Lung microvascular endothelial cell (primary cell): Measurements from ENCODE around the gene NTRK3. TPM values are rescaled to one million over a fixed set of nuclear protein-coding genes. Genes with fewer than 3 reads are reported as not detected.
A peak's percentile ranks its signal among the peaks of the same experiment; 100 is the strongest.

Experiments used
- DNase-seq, 2 donors: peaks; one replicate each; pipeline versions ENCODE4 v3.0.0 to v3.0.0-alpha.2; 2010; ENCODE audit warnings: low read depth in 2 of 2
- total RNA-seq: library from RNA; depleted of rRNA; stranded (reverse); fragments of >200 nt; gene quantifications from 2 replicates; pipeline ENCODE4 v1.2.1, GENCODE V29; 2014

The NTRK3 gene
- total RNA-seq, 1 donor from 2014 or later: not detected

DNA sequence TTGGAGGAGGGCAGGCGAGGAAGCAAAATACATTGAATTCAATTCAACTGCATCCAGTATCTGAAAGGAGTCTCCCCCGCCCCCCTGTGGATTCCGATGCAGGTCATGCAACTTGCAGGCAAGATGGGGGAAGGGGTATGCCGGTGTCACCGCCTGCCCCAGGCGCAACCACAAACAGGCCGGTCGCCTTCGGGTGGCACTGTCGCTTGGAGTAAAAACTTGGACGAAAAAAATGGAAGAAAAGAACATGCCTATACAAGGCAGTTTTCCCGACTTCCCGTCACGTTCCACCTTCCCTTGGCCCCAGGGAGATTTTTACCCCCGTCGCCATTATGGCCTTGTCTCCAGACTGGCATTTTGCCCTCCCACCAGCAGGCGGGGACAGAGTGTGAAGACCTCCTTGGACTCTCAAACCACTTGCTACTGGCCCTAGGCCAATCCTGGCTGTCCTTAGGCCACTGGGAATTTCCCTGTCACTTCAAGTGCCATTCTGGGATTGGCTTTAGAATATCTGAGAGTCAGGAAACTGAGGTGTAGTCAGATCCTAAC lies 1.6 kb upstream of the NTRK3 start:
- DNase-seq: no peak

DNA sequence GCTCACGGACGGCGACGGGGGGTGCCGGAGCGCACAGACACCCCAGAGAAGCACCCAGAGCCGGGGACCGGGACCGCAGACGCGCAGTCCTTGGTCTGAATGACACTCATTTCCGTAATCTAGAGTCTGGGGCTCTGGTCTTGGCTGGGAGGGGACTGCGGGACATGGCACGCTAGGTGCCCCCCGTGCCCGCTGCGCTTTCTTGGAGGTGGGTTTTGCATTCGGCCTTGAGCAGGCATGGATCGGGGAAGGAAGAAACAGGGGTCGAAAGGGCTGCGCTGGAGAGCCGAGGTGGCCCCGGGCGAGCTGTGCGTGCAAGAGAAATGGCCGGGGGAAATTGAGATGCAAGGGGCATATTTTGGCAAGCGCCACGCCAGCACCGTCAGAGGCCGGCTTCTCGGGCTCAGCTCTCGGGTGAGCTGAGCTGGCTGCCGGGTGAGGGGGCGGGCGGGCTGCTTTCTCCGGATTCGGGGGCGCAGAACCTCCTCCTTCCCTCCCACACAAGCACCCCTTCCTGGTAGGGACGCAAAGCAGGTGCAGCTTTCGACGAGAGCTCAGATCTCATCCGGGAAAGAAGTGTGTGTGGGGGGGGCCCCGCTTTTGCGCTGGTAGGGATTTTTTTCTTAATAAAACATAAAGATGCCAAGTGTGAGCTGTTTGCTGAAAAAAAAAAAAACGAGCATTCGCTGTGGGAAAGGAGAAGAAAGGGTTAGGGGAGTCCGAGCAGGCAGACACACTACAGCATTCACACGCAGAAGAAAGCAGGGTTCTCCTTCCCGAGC lies 963 bp upstream of the NTRK3 start:
- DNase-seq: no peak

DNA sequence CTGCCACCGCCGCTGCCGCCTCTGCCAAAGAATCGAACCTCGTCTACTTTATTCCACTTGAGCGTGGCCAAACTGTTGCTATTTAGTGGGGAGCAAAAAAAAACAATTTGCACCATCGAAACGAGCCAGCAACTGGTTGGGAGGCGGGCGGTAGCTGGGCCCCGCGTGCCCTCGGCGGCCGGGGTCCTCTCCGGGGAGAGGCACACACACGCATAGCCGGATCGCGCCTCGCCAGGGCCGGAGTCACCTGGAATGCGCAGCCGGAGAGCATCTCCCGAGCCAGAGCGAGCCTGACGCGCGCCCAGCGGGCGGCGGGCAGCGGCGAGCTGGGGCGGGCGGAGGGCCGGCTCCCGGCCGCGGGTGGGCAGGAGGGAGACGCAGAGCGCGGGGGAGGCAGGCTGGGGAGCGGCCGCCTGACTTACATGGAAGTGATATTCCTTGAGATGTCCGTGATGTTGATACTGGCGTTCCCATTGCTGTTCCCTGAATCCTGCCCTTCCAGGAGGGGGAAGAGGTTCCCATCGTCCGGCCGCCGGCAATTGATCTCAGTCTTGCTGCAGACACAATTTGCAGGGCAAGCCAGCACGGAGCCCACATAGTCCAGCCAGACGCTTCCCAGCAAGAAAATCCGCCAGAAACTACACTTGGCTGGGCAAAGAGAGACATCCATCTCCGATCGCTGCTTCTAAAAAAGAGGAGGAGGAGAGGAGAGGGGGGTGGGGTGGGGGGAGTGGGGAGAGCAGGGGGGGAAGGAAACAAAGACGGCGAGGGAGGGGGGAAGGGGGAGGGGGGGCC lies 858 bp downstream of the NTRK3 start:
- DNase-seq: peak; percentile 10 to 52

DNA sequence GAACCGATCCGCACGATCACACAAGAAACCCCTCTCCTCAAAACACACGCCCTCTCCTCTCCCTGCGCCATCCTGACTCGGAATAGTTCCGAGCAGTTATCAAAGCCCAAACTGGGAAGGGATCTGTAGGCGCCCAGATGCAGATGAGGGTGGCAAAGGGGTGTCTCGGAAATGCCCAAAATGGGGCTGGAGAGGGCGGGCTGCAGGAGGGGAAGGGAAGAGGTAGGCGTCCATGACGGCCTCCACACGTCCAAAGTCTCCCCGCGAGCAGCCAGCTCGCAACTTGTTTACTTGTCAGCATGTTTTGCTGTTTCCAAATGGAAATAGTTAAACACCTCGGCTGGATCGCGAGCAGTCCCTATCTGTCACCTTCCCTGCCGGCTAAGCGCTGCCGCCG lies 1.5 kb downstream of the NTRK3 start:
- no peak for DNase-seq

DNA sequence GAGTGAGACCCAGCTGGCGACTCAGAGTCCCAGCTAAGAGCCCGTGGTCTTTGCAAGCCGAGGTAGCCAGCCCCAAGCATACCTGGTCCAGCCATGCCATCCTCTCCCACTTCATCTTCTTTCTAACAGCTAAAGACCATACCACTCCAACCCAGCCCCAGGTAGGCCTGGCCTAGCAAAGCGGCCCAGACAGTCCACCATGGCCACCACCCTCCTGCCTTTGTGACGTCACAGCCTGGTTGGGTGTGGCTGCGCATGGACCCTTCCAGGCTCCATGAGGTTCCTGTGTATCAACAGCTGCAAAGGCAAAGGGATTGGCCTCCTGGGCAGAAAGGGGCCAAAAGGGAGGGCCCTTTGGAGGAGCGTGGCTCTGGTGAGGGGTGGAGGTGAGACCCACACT lies 4.1 kb downstream of the NTRK3 start:
- DNase-seq: no peak

DNA sequence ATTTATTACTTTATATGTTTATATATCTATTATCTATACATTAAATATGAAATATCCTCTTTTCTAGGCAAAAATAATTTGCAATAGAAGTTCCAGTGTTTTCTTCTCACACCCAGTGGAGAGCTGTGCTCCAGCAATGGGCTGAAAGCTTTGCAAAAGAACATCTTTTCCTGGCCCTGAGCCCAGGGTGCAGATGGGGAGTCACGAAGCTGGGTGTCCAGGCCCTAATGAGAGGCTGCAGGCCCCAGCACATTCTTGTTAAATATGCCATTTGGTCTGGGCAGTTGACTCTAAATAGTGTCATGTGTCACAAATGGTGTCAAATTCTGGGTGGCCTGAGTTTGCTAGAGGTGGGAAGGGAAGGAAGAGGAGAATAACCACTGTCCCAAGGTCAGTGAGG lies 5.7 kb downstream of the NTRK3 start:
- no peak for DNase-seq

DNA sequence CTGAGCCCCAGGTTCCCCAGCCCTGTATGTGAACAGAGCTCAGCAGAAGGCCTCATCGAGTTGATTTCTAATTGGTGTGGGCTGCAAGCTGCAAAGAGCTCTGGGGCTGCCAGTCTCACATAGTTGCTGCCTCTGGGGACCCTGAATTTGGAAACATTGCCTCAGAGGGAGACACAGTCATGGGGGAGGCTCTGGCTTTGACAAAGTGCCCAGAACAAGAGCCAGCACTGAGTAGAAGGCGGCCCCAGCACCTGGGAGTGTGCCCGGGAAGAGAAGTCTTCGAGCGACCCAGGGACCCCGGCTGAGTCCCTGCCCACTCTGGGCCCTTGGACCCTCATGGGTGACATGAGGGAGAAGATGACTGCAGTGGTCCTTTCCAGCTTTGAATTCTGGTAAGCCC lies 7.3 kb downstream of the NTRK3 start:
- DNase-seq: no peak

DNA sequence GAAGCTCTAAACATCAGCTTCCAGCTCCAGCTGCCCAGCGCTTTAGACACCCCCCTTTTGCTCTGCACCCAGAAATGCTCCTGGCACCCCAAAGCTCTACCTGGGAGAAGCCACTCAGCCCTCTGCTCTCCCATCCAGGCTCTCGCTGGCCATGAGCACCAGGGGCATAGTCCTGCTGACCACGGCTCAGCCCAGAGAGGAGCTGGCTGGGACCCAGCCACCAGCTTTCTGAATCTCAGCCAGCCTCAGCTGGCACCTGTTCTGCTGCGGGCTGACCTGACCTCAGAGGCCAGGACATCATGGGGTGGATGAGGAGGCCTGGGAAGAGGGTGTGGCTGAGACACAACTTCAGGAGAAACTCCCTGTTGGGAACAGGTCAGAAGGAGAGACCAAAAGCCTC lies 8.6 kb downstream of the NTRK3 start:
- DNase-seq: no peak

DNA sequence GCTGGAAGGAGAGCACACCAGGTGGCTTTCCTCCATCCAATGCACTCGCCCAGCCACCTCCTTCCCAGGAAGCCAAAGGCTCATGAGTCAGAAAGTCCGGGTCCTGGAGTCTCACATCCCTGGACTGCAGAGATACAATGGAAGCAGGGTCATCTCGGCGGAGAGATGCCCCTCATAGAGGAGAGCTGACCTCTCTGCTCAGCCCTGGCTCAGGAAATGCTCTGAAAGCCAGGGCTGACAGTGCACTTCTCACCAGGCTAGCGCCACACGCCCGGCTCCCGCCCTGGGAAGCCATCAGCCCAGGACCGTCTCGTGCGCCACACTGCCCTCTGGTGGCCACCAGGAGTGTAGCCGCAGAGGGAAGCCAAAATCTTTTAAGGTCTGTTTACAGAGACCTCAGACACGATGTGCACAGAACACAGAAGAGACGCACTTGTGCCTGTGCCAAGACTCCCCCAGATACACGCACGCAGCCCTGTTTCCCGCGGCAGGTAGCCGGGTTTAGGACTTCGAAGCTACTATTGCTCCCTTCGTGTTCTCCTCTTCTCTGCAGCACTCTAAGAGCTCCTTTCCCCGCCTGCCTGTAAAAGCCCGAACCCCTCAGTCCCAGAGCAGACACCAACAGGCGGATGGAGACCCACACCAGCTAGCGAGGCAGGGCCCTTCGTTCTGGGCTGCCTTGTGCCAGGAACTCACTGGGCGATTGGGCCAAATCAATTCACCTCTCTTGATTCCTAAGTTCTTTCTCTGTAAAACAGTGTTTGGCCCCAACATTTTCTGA lies 9.7 kb downstream of the NTRK3 start:
- DNase-seq: peak; percentile 61 to 71

DNA sequence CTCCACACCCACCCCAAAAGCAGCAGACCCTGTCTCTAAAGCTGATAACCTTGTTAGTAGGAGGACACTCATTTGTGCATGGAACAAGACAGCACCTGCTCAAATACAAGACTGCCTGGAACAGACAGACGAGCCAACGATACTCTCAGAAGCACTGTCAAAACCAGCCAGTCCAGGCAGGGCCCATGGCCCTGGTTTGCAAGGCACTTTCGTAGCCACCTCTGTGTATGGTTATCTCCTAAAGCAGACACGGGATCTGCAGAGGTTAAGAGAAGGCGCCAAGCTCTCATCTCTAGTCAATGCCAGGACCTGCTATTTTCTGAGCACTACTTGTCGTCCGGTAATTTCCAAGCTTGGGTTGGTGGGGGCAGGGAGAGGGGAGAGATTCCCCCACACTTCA lies 10.5 kb downstream of the NTRK3 start:
- DNase-seq: no peak

DNA sequence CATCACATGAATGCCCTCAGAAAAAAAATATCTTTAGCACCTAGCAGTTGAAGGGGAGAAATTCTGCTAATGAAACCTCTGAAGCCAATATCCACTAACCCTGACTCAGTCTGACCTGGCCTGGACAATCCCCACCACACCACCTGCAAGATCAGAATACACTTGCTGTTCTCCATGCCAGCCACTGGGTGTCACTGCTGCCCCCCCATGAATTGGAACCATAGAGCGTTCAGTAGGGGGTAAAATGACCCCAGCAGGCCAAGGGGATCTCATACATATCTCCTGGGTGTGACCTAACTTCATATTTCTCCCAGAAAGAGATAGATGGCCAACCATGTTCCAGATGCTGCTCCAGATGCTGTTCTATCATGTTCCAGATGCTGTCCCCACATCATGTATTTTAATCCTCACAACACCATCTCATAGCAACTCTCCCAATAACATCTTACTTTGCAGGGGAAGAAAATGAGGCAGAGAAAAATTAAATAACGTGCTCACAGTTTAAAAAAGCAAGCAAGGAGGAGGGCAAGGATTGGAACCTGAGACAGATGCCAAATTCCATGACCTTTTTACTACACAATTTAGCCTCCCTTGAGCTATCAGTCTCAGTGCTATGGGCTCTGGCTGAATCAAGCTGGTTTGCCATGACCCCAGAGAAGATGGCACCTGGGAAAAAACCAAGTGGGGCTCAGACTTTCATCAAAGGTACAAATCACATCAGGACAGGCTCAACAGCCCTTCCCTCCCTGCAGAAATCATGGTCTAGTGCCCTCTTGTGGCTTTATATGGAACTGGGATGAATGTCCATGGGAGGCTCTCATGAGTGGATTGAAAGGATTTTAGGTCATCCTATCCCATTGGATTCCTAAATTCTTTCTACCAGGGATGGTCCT lies 12.4 kb downstream of the NTRK3 start:
- peak; percentile 38 to 41 for DNase-seq

DNA sequence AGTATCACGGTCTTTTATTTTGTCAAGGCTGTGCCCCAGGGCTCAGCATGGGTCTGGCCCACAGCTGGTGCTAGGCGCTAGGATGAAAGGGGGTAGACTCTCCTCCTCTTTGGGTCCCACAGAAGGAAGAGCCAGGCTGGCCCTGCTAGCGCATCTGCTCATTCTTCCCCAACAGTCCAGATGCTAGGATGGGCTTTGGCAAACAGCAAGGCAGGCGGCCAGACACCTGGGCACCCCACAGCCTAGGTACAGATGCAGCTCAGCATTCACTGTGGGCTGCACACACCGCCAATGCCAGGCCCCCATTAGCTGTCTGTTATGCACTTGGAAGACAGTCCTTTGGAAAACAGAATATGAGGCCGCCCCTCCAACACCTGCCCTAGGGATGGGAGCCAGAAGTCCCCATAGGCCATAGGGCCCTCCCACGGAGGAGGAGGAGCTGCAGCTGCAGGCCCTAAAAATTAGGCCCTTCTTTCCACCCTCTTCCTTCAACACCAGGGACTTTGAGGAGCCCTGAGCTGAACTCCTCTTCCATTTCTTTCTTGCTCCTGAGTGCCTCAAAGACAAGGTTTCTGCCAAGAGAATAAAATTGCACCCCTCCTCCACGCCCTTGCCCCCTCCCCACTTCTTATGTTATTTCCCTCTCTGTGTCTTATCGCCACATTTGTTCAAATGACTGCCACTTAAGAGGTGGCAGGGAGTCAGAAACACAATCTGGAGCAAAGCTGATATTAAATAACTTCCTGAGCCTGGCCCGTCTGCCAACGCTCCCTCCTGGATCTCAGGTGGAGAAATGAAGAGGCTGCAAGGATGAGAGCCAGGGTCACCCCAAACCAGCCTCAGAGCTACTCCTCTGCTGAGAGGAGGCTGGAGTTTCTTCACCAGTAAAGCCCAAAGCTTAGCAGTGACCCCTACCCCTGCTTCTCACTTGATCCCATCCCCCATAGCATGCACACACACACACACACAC lies 13.7 kb downstream of the NTRK3 start:
- DNase-seq: no peak

DNA sequence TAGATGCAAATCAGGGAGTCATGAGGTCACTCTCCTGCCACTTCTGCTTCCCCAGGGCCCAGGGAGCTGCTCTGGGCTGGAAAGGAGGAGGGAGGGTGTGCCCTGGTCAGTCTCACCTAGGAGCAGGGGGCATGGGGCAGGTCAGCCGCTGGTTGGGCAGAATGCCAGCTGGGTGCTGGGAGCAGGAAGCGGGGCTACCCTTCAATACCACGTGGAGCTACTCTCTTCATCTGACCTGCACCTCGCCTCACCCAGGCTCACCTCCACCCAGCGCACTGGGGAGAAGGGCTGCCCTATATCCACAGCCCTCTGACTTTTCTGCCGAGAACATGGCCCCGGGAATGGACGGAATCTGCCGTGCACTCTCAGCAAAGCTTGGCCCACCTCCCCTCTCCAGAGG lies 15.1 kb downstream of the NTRK3 start:
- DNase-seq: no peak

DNA sequence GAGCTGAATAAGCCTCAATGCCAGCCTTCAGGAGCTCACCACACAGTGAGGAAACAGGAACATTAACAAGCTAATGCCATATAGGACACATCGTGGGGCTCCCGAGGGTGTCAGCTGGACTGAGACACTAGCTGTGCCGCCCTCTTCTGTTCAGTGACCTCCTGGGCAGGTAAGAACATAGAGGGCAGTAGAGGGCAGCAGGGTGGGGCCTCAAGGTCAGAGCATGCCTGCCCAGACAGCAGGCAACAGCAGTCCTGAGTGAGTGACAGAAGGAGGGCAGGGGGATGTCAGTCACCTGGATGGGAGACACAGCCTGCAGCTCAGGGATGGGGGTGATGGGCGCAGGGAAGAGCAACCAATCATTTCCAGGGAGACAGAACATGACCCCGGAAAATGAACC lies 15.5 kb downstream of the NTRK3 start:
- DNase-seq: no peak

DNA sequence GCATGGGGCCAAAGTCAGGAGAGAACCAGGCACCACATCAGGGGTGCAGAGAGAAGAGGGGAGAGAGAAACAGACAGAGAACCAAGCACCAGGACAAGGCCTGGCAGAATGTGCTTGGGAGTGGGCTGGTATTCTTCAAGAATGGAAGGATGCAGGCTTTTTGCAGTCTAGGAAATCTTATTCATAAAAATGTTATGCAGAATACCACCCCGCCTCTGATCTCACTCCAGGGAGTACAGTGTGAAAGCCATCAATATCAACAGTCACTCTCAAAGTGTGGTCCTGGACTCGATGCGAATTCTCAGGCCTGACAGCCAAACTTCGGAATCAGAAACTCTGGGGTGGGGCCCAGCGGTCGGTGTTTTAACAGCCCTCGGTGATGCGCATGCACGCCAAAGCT lies 16.9 kb downstream of the NTRK3 start:
- no peak for DNase-seq

DNA sequence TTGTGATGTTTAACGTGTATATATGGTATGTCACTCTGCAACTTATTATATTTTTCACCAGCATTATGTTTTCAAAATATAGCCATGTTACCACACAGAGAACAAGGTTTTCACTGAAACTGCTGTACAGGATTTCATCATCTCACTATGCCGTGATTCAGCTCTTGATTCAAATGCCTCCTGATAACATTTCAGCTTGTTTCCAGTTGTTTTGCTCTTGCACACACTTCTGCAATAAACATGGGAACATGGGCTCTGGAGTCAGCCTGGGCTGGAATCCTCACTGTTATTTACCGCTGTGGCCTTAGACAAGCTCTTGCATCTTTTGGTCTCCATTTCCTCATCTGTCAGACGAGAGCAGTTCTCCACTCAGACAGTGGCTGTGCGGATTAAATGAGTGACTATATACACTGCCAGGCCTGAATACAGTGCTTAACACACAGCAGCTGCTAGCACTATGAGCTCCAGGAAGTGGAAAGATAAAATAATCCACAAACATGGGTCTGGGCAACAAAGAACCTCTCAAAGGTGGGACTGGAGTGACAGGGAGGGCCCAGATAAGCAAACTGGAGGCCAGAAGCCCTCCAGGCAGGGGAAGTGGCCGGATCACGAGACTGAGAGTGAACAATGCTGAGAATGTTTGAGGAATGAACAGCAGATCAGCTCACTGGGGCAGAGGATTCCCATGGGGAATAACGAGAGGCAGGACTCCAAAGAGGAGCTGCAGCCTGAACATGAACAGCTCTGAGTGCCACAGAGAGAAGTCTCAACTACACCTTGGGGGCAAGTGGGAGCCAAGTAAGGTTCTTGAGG lies 17.7 kb downstream of the NTRK3 start:
- DNase-seq: no peak

DNA sequence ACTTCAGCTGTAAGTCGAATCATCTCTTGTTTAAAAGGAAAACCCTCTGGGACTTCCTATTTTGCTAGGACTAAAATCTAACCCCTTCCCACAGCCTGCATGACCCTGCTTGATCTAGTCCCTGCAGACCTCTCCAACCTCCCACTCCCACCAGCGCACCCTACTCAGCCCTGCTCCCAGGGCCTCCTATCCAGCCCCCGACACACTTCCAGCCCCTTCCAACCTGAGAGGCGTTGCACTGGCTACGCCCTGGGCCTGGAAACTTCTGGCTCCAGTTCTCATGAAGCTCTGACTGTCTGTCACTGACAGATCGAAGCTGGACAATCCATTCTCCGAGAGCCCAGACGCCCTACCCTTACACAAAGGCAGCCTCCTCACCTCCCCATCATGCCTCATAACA lies 21.8 kb downstream of the NTRK3 start:
- no peak for DNase-seq

DNA sequence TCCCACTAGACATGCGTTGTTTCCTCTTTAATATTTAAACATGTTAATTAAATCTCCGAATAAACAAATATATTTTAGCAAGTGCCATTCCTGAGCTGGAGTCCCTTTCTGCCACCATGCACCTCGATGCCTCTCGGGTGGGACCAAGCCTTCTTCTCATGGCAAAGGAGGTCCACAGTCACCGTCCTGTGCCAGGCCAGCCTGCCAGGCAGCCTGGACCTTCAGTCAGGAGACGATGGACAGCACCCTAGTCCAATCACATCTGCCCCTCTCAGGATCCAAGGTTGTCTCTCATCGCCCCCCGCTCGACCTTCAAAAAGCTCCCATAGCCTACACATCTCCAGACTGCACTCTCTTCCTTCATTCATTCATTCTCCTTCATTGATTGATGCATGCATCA lies 22.6 kb downstream of the NTRK3 start:
- no peak for DNase-seq

DNA sequence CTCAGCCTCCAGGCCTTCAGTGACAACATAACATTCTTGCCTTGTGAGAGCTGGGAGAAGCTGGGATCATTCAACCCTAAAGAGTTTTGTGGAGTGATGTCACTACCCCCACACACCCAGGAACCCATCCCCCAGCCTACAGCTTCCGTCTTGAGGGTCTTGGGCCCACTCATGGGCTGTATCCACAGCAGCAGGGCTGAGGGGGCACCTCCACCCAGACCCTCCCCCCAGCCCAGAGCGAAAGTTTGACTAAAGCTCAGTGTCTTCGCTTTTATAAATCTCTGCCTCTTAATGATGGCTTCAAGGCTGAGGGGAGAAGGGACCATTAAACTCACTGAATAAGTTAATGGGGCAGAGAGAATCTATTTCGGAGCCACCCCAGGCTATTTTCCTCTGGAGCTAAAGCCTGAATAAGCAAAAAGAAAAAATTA lies 23.8 kb downstream of the NTRK3 start:
- no peak for DNase-seq
